Stomach (tissue), 9 donors: ENCODE measurements around the gene CBX7. TPM values are rescaled to one million over a fixed set of nuclear protein-coding genes. Genes with fewer than 3 reads are reported as not detected.

ENCODE experiments used
- DNase-seq, 2 donors: peaks; one replicate each; pipeline versions ENCODE4 v3.0.0 to v3.0.0-alpha.2; 2013 to 2019
- H3K27ac ChIP-seq, 5 donors: fragments of 200-600 bp in 4 of 5; sonication (generic) in 4 of 5; one replicate each; pipeline ENCODE4 v1.5.1; 2013 to 2019; ENCODE audit warnings: mild to moderate bottlenecking in 1 of 5, moderate library complexity in 1 of 5
- H3K27me3 ChIP-seq, 3 donors: fragments of 200-600 bp; sonication (generic); one replicate each; pipeline ENCODE4 v1.5.1; 2017 to 2019; ENCODE audit warnings: mixed run types in 1 of 3
- H3K36me3 ChIP-seq, 4 donors: fragments of 200-600 bp; sonication (generic); 1 replicate in 3 of 4; 2 replicates in 1 of 4; pipeline ENCODE4 v1.5.1; 2016 to 2019
- H3K4me1 ChIP-seq, 4 donors: fragments of 200-600 bp; sonication (generic); one replicate each; pipeline ENCODE4 v1.5.1; 2016 to 2019
- H3K4me3 ChIP-seq, 4 donors: fragments of 200-600 bp; sonication (generic) in 3 of 4; one replicate each; pipeline ENCODE4 v1.5.1; 2016 to 2019; ENCODE audit warnings: mild to moderate bottlenecking in 1 of 4
- H3K9me3 ChIP-seq, 4 donors: fragments of 200-600 bp; sonication (generic); one replicate each; pipeline ENCODE4 v1.5.1; 2016 to 2019
- CTCF ChIP-seq, 7 experiments: fragments of 450-650 bp in 4 of 7; fragments of 200-600 bp in 3 of 7; sonication (generic) in 3 of 7; IDR thresholded peaks; one replicate each; pipeline ENCODE4 v1.5.1; 2016 to 2019; ENCODE audit warnings: antibody characterized with exemption in 7 of 7, control low read depth in 2 of 7, mild to moderate bottlenecking in 1 of 7
- EP300 ChIP-seq: sonication (generic); formaldehyde crosslinking; IDR thresholded peaks from one replicate; pipeline ENCODE4 v1.6.1; 2017; ENCODE audit warnings: antibody characterized with exemption
- POLR2A ChIP-seq, 4 donors: fragments of 450-650 bp; IDR thresholded peaks; one replicate each; pipeline ENCODE4 v1.6.1; 2016; ENCODE audit warnings: antibody characterized with exemption in 4 of 4, control low read depth in 2 of 4, mild to moderate bottlenecking in 1 of 4, moderate library complexity in 1 of 4
- POLR2AphosphoS5 ChIP-seq, 3 donors: sonication (generic); formaldehyde crosslinking; IDR thresholded peaks; one replicate each; pipeline ENCODE4 v1.6.1; 2016; ENCODE audit warnings: antibody characterized with exemption in 3 of 3
- WGBS, 5 donors: extraction: QIAGEN DNeasy Blood & Tissue Kit in 3 of 5; methylation state at CpG; one replicate each; pipeline versions ENCODE4 v1.1.5 to v1.1.7; 2013 to 2018; 5-methylcytosine and 5-hydroxymethylcytosine counted together
- intact Hi-C: fragments of 100-400 bp; cut with DNase I; formaldehyde crosslinking; loops from one replicate; pipeline ENCODE4 v1.15.1; 2023; ENCODE audit warnings: low total_unique reads
- polyA plus RNA-seq, 3 donors: library from polyadenylated mRNA; stranded (reverse); fragments of 200-250 nt; gene quantifications; one replicate each; pipeline ENCODE4 v1.2.3, GENCODE V29; 2013
- total RNA-seq, 5 donors: library from RNA; depleted of rRNA; stranded (reverse); fragments of >200 nt; gene quantifications; one replicate each; pipeline versions ENCODE4 v1.1.0 to v1.2.3, GENCODE V29; 2014 to 2016
- donor health status: healthy with polysubstance abuse.
- donor health status: Bipolar disorder and iron deficiency.
- donor health status: healthy.

Gene CBX7
- total and polyA plus RNA-seq, 8 donors, result 10.1 to 84.6 (median 29.7) TPM

- no peaks in the 10 kb centered on the region for H3K9me3 ChIP-seq
- intact Hi-C loops, result no loop called here
- no peaks in the 10 kb centered on the region for H3K27me3 ChIP-seq
- peaks cover 4 to 39% (median 13%) of the 10 kb centered on the region in 4 donors for H3K36me3 ChIP-seq
- H3K4me1 ChIP-seq, result peaks cover 40 to 64% (median 52%) of the 10 kb centered on the region in 4 donors
- peak overlapping the region; percentile 70 to 98 (median 90) for H3K4me3 ChIP-seq
- TF ChIP-seq EP300, result no peak
- TF ChIP-seq POLR2AphosphoS5 (IDR thresholded peaks at IDR 0.05), result peak in 1 of 3 donors; percentile 9
- TF ChIP-seq POLR2A (IDR thresholded peaks at IDR 0.05), result peak in 1 of 4 donors; percentile 5
- DNase-seq, result peak; percentile 60 to 81
- 5 to 16% (median 9%) methylated on average over 19 to 22 of the region's 22 CpGs for WGBS, 5 donors
- peak overlapping the region; percentile 78 to 98 (median 93) for H3K27ac ChIP-seq
Measured at GRCh38 chr22:39144101-39144767, 8.2 kb downstream of the CBX7 start.

GRCh38 chr22:39142088-39142680 is 10.3 kb downstream of the CBX7 start:
- TF ChIP-seq POLR2A (IDR thresholded peaks at IDR 0.05), result no peak
- no peak for TF ChIP-seq POLR2AphosphoS5 (IDR thresholded peaks at IDR 0.05)
- no peak for TF ChIP-seq EP300
- no peak for TF ChIP-seq CTCF (IDR thresholded peaks at IDR 0.05)
- H3K27me3 ChIP-seq, result no peaks in the 10 kb centered on the region
- no peaks in the 10 kb centered on the region for H3K9me3 ChIP-seq
- H3K27ac ChIP-seq, result no peak overlapping the region
- DNase-seq, result no peak
- peaks cover 20 to 44% (median 31%) of the 10 kb centered on the region in 4 donors for H3K4me1 ChIP-seq
- intact Hi-C loops, result no loop called here
- no peak overlapping the region for H3K4me3 ChIP-seq
- 91 to 96% (median 94%) methylated on average over 7 to 14 of the region's 14 CpGs for WGBS, 5 donors
- peaks cover 4 to 43% (median 28%) of the 10 kb centered on the region in 4 donors for H3K36me3 ChIP-seq

- no peak for DNase-seq
- Histone ChIP-seq H3K36me3 (peaks cover 4 to 43% (median 35%) of the 10 kb centered on the region in 4 donors), H3K27ac (no peak overlapping the region), H3K27me3 (no peaks in the 10 kb centered on the region), H3K4me3 (no peak overlapping the region), H3K9me3 (no peaks in the 10 kb centered on the region), H3K4me1 (peaks cover 5 to 35% (median 16%) of the 10 kb centered on the region in 4 donors)
- intact Hi-C loops, result no loop called here
- 76 to 86% (median 84%) methylated on average over 7 of the region's 7 CpGs for WGBS, 5 donors
- TF ChIP-seq POLR2A (IDR thresholded peaks at IDR 0.05), result no peak
- no peak for TF ChIP-seq EP300
- TF ChIP-seq CTCF (IDR thresholded peaks at IDR 0.05), result no peak
- no peak for TF ChIP-seq POLR2AphosphoS5 (IDR thresholded peaks at IDR 0.05)
Measured at GRCh38 chr22:39139933-39140332, 12.5 kb downstream of the CBX7 start.

GRCh38 chr22:39138357-39138997 is 14.0 kb downstream of the CBX7 start:
- intact Hi-C loops, result no loop called here
- WGBS, 5 donors, result 79 to 86% (median 83%) methylated on average over 12 to 14 of the region's 14 CpGs
- Histone ChIP-seq H3K27ac (no peak overlapping the region), H3K4me3 (no peak overlapping the region), H3K9me3 (no peaks in the 10 kb centered on the region), H3K27me3 (no peaks in the 10 kb centered on the region), H3K4me1 (peaks cover 0 to 28% (median 6%) of the 10 kb centered on the region in 4 donors), H3K36me3 (peaks cover 6 to 55% (median 48%) of the 10 kb centered on the region in 4 donors)
- no peak for TF ChIP-seq CTCF (IDR thresholded peaks at IDR 0.05)
- TF ChIP-seq POLR2AphosphoS5 (IDR thresholded peaks at IDR 0.05), result no peak
- no peak for TF ChIP-seq POLR2A (IDR thresholded peaks at IDR 0.05)
- TF ChIP-seq EP300, result no peak
- DNase-seq, result peak in 1 of 2 donors; percentile 6
